LNCaP clone FGC (cell line): ENCODE data around the gene OPA3.
A peak's percentile ranks its signal among the peaks of the same experiment; 100 is the strongest.

Experiments used
- DNase-seq: peaks from one replicate; pipeline ENCODE4 v3.0.0-alpha.2; 2011; ENCODE audit warnings: low read depth
- H3K4me3 ChIP-seq: 2 replicates; pipeline ENCODE4 v1.5.1; 2011; ENCODE audit warnings: mild to moderate bottlenecking, low read depth, low read length, control low read depth
- TF ChIP-seq, protein P1 (sequence below): IDR thresholded peaks from 2 replicates; pipeline ENCODE4 v1.5.1; 2012; ENCODE audit warnings: mild to moderate bottlenecking; ENCODE audit not compliant: control insufficient read depth, insufficient read depth; ENCODE audit errors: extremely low read depth

OPA3 gene

DNA sequence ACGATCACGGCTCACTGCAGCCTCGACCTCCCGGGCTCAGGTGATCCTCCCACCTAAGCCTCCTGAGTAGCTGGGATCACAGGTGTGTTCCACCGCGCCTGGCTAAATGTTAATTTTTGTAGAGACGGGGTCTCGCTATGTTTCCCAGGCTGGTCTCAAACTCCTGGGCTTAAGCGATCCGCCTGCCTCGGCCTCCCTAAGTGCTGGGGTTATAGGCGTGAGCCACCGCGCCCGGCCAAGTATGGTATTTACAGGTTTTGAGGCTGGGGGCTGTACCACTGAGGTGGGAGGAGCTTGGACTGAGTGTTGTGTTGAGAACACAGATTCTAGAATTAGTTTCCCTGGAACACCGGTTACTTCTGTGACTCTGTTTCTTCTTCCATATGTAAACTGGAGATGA, 86.8 kb downstream of the OPA3 start:
- DNase-seq, result no peak
- TF ChIP-seq, protein P1, sequence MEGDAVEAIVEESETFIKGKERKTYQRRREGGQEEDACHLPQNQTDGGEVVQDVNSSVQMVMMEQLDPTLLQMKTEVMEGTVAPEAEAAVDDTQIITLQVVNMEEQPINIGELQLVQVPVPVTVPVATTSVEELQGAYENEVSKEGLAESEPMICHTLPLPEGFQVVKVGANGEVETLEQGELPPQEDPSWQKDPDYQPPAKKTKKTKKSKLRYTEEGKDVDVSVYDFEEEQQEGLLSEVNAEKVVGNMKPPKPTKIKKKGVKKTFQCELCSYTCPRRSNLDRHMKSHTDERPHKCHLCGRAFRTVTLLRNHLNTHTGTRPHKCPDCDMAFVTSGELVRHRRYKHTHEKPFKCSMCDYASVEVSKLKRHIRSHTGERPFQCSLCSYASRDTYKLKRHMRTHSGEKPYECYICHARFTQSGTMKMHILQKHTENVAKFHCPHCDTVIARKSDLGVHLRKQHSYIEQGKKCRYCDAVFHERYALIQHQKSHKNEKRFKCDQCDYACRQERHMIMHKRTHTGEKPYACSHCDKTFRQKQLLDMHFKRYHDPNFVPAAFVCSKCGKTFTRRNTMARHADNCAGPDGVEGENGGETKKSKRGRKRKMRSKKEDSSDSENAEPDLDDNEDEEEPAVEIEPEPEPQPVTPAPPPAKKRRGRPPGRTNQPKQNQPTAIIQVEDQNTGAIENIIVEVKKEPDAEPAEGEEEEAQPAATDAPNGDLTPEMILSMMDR, result no peak
- H3K4me3 ChIP-seq, result no peak overlapping the region

DNA sequence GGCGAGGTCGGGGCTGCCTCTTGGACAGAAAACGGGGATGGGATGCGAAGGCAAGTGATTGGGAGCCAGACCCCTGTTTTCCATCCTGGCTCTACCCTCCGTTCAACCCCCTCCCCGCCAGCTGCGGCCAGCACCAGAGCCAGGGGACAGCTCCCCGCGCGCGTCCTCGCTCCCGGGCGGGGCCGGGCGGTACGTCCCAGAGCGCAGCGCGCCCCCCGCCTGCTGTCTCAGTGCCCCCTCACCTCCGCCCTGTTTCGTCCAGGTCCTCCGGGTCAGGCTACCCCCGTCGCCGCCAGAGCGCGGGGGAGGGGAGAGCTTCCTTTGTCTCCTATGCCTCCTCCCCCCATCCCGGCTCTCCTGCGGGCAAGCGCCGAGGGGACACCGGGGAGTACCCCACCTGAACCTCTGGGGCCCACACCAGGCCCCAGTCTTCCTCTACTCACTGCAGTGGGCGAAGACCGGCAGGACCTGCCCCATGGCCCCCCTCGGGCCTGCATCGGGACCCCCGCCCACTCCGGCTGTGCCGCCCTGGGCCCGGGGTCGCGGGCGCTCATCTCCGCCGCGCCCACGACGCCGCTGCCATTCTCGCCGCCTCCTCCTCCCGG, 88.2 kb downstream of the OPA3 start:
- no peak for DNase-seq
- TF ChIP-seq, protein P1, result no peak

DNA sequence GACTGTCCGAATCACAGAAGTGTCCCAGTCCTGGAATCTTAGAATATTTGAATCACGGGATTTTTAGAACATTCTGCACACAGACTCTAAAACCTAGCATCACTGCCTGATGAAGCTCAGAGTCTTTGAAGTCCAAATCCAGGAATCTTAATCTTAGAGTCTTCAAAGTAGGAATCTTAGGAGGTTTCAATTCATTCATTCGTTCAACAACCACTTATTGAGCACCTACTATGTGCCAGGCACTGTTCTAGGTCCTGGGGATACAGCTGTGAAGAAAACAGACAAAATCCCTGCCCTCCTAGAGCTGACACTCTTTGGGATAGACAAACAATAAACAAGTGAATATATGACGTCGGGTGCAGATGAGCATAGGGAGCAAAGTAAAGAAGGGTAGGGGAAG, 89.4 kb downstream of the OPA3 start:
- no peak overlapping the region for H3K4me3 ChIP-seq
- TF ChIP-seq, protein P1, result no peak
- no peak for DNase-seq

More for the DNA sequence above, 88.2 kb downstream of the OPA3 start:
- H3K4me3 ChIP-seq, result peak overlapping the region; percentile 53

DNA sequence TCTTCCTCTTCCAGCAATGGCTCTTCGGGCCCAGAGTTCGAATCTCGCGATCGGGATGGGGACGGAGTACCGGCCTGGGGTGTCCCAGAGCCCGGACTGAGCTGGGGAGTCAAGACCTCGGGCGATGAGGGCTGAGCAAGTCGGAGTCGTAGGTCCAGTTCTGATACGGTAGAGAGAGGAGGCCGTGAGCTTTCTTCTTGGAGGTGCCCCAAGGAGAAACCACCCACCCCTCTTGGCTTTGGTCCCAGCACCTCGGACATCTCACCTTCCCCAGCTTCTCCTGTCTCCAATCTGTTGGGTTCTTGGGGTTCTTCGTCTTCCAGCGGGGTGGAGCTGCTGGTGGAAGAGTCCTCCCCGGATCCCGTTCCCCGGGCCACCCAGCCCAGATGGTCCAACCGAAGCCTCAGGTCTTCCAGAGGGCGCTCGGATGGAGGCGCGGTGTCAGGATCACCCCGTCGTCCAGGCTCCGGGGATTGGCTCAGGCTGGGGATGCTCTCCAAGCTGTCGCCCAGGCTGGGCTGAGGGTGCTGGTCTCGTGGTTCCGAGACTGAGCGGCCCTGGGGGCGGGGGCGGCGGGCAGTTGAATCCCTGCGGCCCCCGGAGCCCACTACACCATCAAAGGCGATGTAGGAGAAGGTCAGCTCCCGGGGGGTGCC, 90.2 kb downstream of the OPA3 start:
- no peak overlapping the region for H3K4me3 ChIP-seq
- TF ChIP-seq, protein P1, result no peak
- DNase-seq, result no peak

DNA sequence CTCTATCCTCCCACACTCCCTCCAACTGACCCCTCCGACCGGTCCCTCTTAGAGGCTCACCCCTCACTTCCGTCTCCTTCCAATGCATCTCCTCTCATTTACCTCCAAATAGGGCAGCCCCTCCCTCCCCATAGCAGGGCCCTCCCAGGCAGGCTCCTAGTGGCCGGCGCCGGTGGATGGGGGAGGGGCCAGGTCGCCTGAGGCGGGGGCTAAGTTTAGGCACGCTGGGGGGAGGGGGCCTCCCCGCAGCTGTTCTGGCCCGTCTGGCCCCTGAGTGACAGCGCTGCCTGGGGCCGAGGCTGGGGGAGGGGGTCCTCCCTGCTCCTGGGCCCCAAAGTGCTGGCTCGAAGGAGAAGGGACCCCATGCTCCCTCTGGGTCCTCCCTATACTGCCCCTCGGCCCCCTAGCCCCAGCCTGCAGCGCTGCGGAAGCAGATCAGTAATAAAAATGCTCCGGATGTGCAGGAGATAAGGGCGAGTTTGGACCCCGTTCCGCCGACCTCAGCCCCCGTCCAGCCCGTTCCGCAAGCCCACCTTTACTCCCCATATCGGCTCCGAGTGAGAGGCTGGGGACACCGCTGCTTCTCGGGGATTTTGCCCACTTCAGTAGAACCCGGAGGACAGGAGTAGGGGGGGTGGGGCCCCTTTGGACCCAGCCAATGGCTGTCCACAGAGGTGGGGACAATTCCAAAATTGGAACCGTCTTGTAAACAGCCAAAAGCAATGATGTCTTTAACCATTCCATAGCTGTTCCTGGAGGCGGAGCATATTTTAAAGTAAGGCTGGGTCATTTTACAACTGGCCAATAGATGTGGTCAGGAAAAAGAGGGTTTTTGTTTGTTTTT, 91.8 kb downstream of the OPA3 start:
- no peak overlapping the region for H3K4me3 ChIP-seq
- TF ChIP-seq, protein P1, result no peak
- no peak for DNase-seq

DNA sequence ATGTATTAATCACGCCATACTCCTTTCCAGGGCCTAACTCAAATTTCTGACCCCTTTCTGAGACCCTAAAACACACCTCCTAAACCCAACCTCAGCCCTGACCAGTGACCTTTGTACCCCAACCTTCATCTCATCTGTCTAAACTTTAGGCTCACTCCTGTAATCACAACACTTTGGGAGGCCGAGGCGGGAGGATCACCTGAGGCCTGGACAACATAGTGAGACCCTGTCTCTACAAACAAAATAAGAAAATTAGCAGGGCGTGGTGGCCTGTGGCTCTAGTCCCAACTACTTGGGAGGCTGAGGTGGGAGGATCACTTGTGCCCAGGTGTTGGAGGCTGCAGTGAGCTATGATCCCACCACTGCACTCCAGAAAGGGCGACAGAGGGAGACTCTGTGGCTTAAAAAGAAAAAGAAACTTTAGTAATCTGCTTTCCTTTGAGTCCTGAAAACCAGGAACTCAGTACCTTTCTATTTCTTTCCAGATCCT, 92.4 kb downstream of the OPA3 start:
- no peak overlapping the region for H3K4me3 ChIP-seq
- no peak for DNase-seq
- TF ChIP-seq, protein P1, result no peak
